Measurements from ENCODE around the gene SF3B3. TPM values are rescaled to one million over a fixed set of nuclear protein-coding genes. Genes with fewer than 3 reads are reported as not detected.

SF3B3 gene
- total and polyA plus RNA-seq, 2 of the 13 experiments (the other 11 are each of a cell fraction or from before 2014, with no cell fraction given), result 157 to 500 TPM

- H3K9me3 ChIP-seq (ENCODE audit: low read length), result no peaks in the 10 kb centered on the region
- POLR2A ChIA-PET, result no interaction called here
- H3K4me3 ChIP-seq (replicated peaks in 1 of 3; ENCODE audit: insufficient read depth in 1 of 3, low read depth in 2 of 3, low read length in 3 of 3), result no peak overlapping the region
- intact Hi-C loops (cut with micrococcal nuclease; ENCODE audit: unreplicated experiment), result no loop called here
- H3K27me3 ChIP-seq (ENCODE audit: control insufficient read depth in 1 of 2, insufficient read depth in 2 of 2, low read length in 2 of 2), result no peaks in the 10 kb centered on the region
- no peak overlapping the region for H3K4me2 ChIP-seq (ENCODE audit: low read depth, low read length)
- TF ChIP-seq TFDP2 (CRISPR knock-in tag; IDR thresholded peaks at IDR 0.05) (no peak), ZNF703 (CRISPR knock-in tag; IDR thresholded peaks at IDR 0.05; ENCODE audit: borderline replicate concordance) (no peak), HNRNPH1 (optimal IDR thresholded peaks at IDR 0.05; ENCODE audit: low read depth, low read length) (no peak), ZUFSP (CRISPR knock-in tag; IDR thresholded peaks at IDR 0.05; ENCODE audit: borderline replicate concordance) (no peak)
- H4K20me1 ChIP-seq (ENCODE audit: insufficient read depth, low read length), result no peaks in the 10 kb centered on the region
- H3K9ac ChIP-seq (ENCODE audit: insufficient read depth, low read depth, low read length), result no peak overlapping the region
- H3K79me2 ChIP-seq (ENCODE audit: insufficient read depth, low read length), result no peaks in the 10 kb centered on the region
- no TSS peak for BruUV-seq (replicated peaks)
- peaks cover 23 to 63% of the 10 kb centered on the region in 2 experiments for H3K36me3 ChIP-seq (replicated peaks in 1 of 2; ENCODE audit: control insufficient read depth in 1 of 2, insufficient read depth in 2 of 2, low read length in 2 of 2)
- in situ Hi-C loops (cut with HindIII; ENCODE audit: extremely low pct_ligation_motif_present, low pct_unique_long_range_greater_than_20kb), result no loop called here
- DNase-seq (ENCODE audit: low spot score) (no peak), ATAC-seq (no peak), FAIRE-seq (no peak)
- WGBS (ENCODE audit: low lambda C conversion rate), result 91% methylated on average over 9 of the region's 9 CpGs
- H3K4me1 ChIP-seq (ENCODE audit: insufficient read depth, low read length), result no peaks in the 10 kb centered on the region
- H3K27ac ChIP-seq (ENCODE audit: extremely low read length, insufficient read depth, low read length), result no peak overlapping the region
- CTCF ChIA-PET (ENCODE audit: low intra/inter-chr PET ratio, low total read pairs), result no interaction called here
- no peak overlapping the region for H2AFZ ChIP-seq (ENCODE audit: low read length)
Measured at GRCh38 chr16:70495425-70496182, 28.0 kb upstream of the SF3B3 start.
